ENCODE data around the gene FAM168A. TPM values are rescaled to one million over a fixed set of nuclear protein-coding genes. Genes with fewer than 3 reads are reported as not detected.

The FAM168A gene
- total RNA-seq, 1 experiment from 2014 or later = 62.8 TPM

DNA sequence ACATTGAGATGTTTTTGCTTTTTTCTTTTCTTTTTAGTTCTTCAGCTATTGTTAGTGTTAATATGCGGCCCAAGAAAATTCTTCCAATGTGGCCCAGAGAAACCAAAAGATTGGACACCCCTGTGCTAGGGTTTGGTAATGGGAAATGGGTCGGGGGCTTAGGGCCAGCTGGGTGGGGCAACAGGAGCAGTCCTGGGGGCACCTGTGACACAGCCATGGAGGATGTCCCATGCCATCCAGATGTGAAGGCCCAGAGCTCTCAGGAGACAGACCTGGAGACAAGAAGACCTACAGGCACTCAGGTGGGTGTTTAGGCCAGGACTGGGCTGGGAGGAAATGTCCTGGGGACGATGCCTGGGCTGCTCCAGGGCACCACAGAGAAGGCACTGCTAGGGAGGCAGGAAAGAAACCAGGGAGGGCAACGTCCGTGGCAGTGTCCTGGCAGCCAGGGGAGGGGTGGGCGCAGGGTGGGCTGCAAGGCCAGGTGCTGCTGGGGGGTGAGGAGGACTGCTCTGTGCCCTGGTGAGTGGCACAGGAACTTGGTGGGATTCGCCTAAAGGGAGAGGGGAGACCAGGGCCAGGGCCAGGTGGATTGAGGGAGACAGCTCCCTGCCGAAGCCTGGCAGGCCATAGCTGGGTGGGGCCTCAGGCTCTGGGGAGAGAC is 200.3 kb downstream of the FAM168A start:
- POLR2A ChIA-PET = no interaction called here
- no peaks in the 10 kb centered on the region for H3K9me3 ChIP-seq (ENCODE audit: control insufficient read depth, insufficient read depth, low read depth, low read length)
- in situ Hi-C loops (cut with HindIII; ENCODE audit: low pct_unique_long_range_greater_than_20kb, low sequenced_read_pairs) (no loop called here), intact Hi-C loops (cut with micrococcal nuclease; ENCODE audit: unreplicated experiment) (loop anchor here (10.0 kb wide), 1 partner anchor 93 kb away; the partner anchor contains the start of gene ARHGEF17)
- no peak overlapping the region for H3K4me3 ChIP-seq (ENCODE audit: low read depth in 2 of 2, low read length in 2 of 2)
- TF ChIP-seq POLR2AphosphoS5 (IDR thresholded peaks at IDR 0.05; ENCODE audit: low read depth, low read length) (no peak), TCF7L2 (IDR thresholded peaks at IDR 0.05; ENCODE audit: low read depth, low read length) (no peak), SIN3A (IDR thresholded peaks at IDR 0.05; ENCODE audit: borderline replicate concordance, insufficient read depth, low read depth, low read length) (no peak)
- TF ChIP-seq, protein P1, sequence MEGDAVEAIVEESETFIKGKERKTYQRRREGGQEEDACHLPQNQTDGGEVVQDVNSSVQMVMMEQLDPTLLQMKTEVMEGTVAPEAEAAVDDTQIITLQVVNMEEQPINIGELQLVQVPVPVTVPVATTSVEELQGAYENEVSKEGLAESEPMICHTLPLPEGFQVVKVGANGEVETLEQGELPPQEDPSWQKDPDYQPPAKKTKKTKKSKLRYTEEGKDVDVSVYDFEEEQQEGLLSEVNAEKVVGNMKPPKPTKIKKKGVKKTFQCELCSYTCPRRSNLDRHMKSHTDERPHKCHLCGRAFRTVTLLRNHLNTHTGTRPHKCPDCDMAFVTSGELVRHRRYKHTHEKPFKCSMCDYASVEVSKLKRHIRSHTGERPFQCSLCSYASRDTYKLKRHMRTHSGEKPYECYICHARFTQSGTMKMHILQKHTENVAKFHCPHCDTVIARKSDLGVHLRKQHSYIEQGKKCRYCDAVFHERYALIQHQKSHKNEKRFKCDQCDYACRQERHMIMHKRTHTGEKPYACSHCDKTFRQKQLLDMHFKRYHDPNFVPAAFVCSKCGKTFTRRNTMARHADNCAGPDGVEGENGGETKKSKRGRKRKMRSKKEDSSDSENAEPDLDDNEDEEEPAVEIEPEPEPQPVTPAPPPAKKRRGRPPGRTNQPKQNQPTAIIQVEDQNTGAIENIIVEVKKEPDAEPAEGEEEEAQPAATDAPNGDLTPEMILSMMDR (IDR thresholded peaks at IDR 0.05) = no peak
- TF ChIP-seq, protein P2, sequence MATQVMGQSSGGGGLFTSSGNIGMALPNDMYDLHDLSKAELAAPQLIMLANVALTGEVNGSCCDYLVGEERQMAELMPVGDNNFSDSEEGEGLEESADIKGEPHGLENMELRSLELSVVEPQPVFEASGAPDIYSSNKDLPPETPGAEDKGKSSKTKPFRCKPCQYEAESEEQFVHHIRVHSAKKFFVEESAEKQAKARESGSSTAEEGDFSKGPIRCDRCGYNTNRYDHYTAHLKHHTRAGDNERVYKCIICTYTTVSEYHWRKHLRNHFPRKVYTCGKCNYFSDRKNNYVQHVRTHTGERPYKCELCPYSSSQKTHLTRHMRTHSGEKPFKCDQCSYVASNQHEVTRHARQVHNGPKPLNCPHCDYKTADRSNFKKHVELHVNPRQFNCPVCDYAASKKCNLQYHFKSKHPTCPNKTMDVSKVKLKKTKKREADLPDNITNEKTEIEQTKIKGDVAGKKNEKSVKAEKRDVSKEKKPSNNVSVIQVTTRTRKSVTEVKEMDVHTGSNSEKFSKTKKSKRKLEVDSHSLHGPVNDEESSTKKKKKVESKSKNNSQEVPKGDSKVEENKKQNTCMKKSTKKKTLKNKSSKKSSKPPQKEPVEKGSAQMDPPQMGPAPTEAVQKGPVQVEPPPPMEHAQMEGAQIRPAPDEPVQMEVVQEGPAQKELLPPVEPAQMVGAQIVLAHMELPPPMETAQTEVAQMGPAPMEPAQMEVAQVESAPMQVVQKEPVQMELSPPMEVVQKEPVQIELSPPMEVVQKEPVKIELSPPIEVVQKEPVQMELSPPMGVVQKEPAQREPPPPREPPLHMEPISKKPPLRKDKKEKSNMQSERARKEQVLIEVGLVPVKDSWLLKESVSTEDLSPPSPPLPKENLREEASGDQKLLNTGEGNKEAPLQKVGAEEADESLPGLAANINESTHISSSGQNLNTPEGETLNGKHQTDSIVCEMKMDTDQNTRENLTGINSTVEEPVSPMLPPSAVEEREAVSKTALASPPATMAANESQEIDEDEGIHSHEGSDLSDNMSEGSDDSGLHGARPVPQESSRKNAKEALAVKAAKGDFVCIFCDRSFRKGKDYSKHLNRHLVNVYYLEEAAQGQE (IDR thresholded peaks at IDR 0.05; ENCODE audit: insufficient read depth in 1 of 2, low read depth in 2 of 2, low read length in 1 of 2) = no peak
- ATAC-seq (no peak), DNase-seq (ENCODE audit: low read depth, low spot score) (no peak)
- H3K36me3 ChIP-seq (ENCODE audit: control insufficient read depth, insufficient read depth, low read length) = no peaks in the 10 kb centered on the region; the same call in 1 of the 2 replicates
- CTCF ChIA-PET = interaction anchor here (1.3 kb wide), 1 partner anchor 46 kb away, joined by 9 read pairs; no protein-coding TSS in a partner anchor
- H3K27me3 ChIP-seq (ENCODE audit: control insufficient read depth, insufficient read depth, low read length) = no peaks in the 10 kb centered on the region
- BruUV-seq (replicated peaks) = no TSS peak
- no peak overlapping the region for H3K27ac ChIP-seq (ENCODE audit: low read length)
- no peaks in the 10 kb centered on the region for H3K4me1 ChIP-seq (ENCODE audit: control insufficient read depth, insufficient read depth, low read length)

DNA sequence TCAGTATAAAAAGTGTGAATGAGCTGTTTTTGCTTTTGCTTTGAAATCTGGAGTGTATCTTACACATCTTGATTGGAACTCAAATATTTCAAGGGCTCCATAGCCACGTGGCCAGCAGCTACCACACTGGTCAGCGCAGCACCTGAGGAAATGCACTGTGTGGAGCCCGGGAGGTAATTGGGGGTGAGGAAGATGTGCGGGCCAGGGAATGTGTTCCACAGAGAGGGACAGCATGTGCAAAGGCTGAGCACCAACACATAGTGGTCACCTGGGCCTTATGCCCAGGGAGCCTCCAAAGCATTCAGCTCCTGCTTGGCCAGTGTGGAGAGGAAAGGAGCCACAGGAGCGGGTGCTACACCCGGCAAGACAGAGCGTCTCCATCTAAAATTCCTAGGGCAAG is 200.9 kb downstream of the FAM168A start:
- ChIA-PET CTCF (interaction anchor here (0.7 to 1.3 kb wide), 3 partner anchors 45 to 379 kb away, joined by 3 to 9 read pairs (median 3); no protein-coding TSS in a partner anchor), POLR2A (interaction anchor here (0.7 kb wide), 1 partner anchor 8 kb away, joined by 4 read pairs; no protein-coding TSS in a partner anchor)
- intact Hi-C loops (cut with micrococcal nuclease; ENCODE audit: unreplicated experiment) (loop anchor here (10.0 kb wide), 1 partner anchor 92 kb away; the partner anchor contains the start of gene ARHGEF17), in situ Hi-C loops (cut with HindIII; ENCODE audit: low pct_unique_long_range_greater_than_20kb, low sequenced_read_pairs) (no loop called here)
- Histone ChIP-seq H3K9me3 (ENCODE audit: control insufficient read depth, insufficient read depth, low read depth, low read length) (no peaks in the 10 kb centered on the region), H3K27me3 (ENCODE audit: control insufficient read depth, insufficient read depth, low read length) (no peaks in the 10 kb centered on the region), H3K36me3 (ENCODE audit: control insufficient read depth, insufficient read depth, low read length) (no peaks in the 10 kb centered on the region), H3K4me3 (ENCODE audit: low read depth in 2 of 2, low read length in 2 of 2) (no peak overlapping the region), H3K27ac (ENCODE audit: low read length) (no peak overlapping the region), H3K4me1 (ENCODE audit: control insufficient read depth, insufficient read depth, low read length) (no peaks in the 10 kb centered on the region)
- no peak for DNase-seq (ENCODE audit: low read depth, low spot score)
- TF ChIP-seq, protein P2 (IDR thresholded peaks at IDR 0.05; ENCODE audit: insufficient read depth in 1 of 2, low read depth in 2 of 2, low read length in 1 of 2) = no peak
- TF ChIP-seq, protein P1 (IDR thresholded peaks at IDR 0.05) = no peak
- TF ChIP-seq TCF7L2 (IDR thresholded peaks at IDR 0.05; ENCODE audit: low read depth, low read length) (no peak), SIN3A (IDR thresholded peaks at IDR 0.05; ENCODE audit: borderline replicate concordance, insufficient read depth, low read depth, low read length) (no peak), POLR2AphosphoS5 (IDR thresholded peaks at IDR 0.05; ENCODE audit: low read depth, low read length) (no peak)
- no peak for ATAC-seq
- no TSS peak for BruUV-seq (replicated peaks)
